ENCODE measurements around the gene SHISAL1.
"Not testable (repeated sequence)": the region's sequence is repeated elsewhere in the genome, so short reads cannot be mapped to it uniquely, and the experiment has no call there.

The SHISAL1 gene

GRCh38 chr22:44244265-44244822 lies 68.4 kb downstream of the SHISAL1 start:
- no peak for DNase-seq (ENCODE audit: low spot score)
- H3K4me3 ChIP-seq = no peak overlapping the region

GRCh38 chr22:44243761-44244160 lies 69.0 kb downstream of the SHISAL1 start:
- H3K4me3 ChIP-seq = no peak overlapping the region
- DNase-seq (ENCODE audit: low spot score) = no peak
- no peak for TF ChIP-seq CTCF (IDR thresholded peaks at IDR 0.05)
- no peak overlapping the region for H3K27ac ChIP-seq

More at GRCh38 chr22:44244265-44244822, 68.4 kb downstream of the SHISAL1 start:
- H3K27ac ChIP-seq = no peak overlapping the region
- no peak for TF ChIP-seq CTCF (IDR thresholded peaks at IDR 0.05)

GRCh38 chr22:44242946-44243724 lies 69.6 kb downstream of the SHISAL1 start:
- Histone ChIP-seq H3K4me3 (no peak overlapping the region), H3K27ac (no peak overlapping the region)
- DNase-seq (ENCODE audit: low spot score) = no peak
- no peak for TF ChIP-seq CTCF (IDR thresholded peaks at IDR 0.05)

GRCh38 chr22:44241121-44241520 lies 71.6 kb downstream of the SHISAL1 start:
- DNase-seq (ENCODE audit: low spot score); H3K4me3 ChIP-seq; H3K27ac ChIP-seq: not testable (repeated sequence)

- no peak for TF ChIP-seq CTCF (IDR thresholded peaks at IDR 0.05)
- H3K27ac ChIP-seq = no peak overlapping the region
- H3K4me3 ChIP-seq = no peak overlapping the region
- DNase-seq (ENCODE audit: low spot score) = no peak
Observed at GRCh38 chr22:44237290-44237689, 75.5 kb downstream of the SHISAL1 start.

GRCh38 chr22:44234372-44234771 lies 78.4 kb downstream of the SHISAL1 start:
- not testable (repeated sequence) for H3K4me3 ChIP-seq; DNase-seq (ENCODE audit: low spot score); H3K27ac ChIP-seq

GRCh38 chr22:44231233-44231632 lies 81.5 kb downstream of the SHISAL1 start:
- TF ChIP-seq CTCF (IDR thresholded peaks at IDR 0.05) = no peak
- DNase-seq (ENCODE audit: low spot score) = no peak
- Histone ChIP-seq H3K27ac (no peak overlapping the region), H3K4me3 (no peak overlapping the region)

GRCh38 chr22:44229809-44230208 lies 82.9 kb downstream of the SHISAL1 start:
- H3K4me3 ChIP-seq = no peak overlapping the region
- no peak for TF ChIP-seq CTCF (IDR thresholded peaks at IDR 0.05)
- no peak overlapping the region for H3K27ac ChIP-seq
- DNase-seq (ENCODE audit: low spot score) = no peak
